Panc1 (cell line): ENCODE data around the gene EFNA5.

Experiments
- CTCF ChIP-seq: fragments of 450-650 bp; IDR thresholded peaks from 2 replicates; pipeline ENCODE4 v1.5.1; 2017; ENCODE audit warnings: mild to moderate bottlenecking
- POLR2AphosphoS5 ChIP-seq: IDR thresholded peaks from 2 replicates; pipeline ENCODE4 v1.6.1; 2012; ENCODE audit warnings: mild to moderate bottlenecking, low read depth, low read length, moderate library complexity
- REST ChIP-seq, 2 experiments: IDR thresholded peaks; 2 replicates each; pipeline ENCODE4 v1.6.1; 2011 to 2012; ENCODE audit warnings: low read depth in 2 of 2, control low read depth in 1 of 2, low read length in 1 of 2, mild to moderate bottlenecking in 1 of 2, moderate library complexity in 1 of 2; ENCODE audit not compliant: insufficient read depth in 1 of 2
- SIN3A ChIP-seq: IDR thresholded peaks from 2 replicates; pipeline ENCODE4 v1.6.1; 2012; ENCODE audit warnings: low read depth, mild to moderate bottlenecking, low read length, moderate library complexity, borderline replicate concordance; ENCODE audit not compliant: insufficient read depth
- TCF7L2 ChIP-seq: IDR thresholded peaks from 2 replicates; pipeline ENCODE4 v1.6.1; 2011; ENCODE audit warnings: mild to moderate bottlenecking, low read depth, low read length, inconsistent platforms

- no peak for TF ChIP-seq CTCF
- TF ChIP-seq SIN3A: no peak
- no peak for TF ChIP-seq REST (IDR thresholded peaks at IDR 0.05; ENCODE audit: insufficient read depth in 1 of 2, low read depth in 2 of 2, low read length in 1 of 2)
- TF ChIP-seq POLR2AphosphoS5: no peak
- TF ChIP-seq TCF7L2: no peak
Observed at GRCh38 chr5:107444300-107444699, 226.4 kb downstream of the EFNA5 start.
